Natural killer cell (primary cell): ENCODE measurements around the gene TCERG1L. TPM values are rescaled to one million over a fixed set of nuclear protein-coding genes. Genes with fewer than 3 reads are reported as not detected.

Experiments used
- ATAC-seq, 3 donors: fragments of 150-1000 bp in 2 of 3; fragments of 200-7000 bp in 1 of 3; cut with Tn5 transposase; 1 replicate in 1 of 3; 2 replicates in 2 of 3; pipeline ENCODE4 v1.10.0; 2021; ENCODE audit warnings: mild to moderate bottlenecking in 2 of 3, moderate library complexity in 2 of 3
- DNase-seq, 2 donors: peaks; one replicate each; pipeline versions ENCODE4 v3.0.0 to v3.0.0-alpha.2; 2013 to 2021; ENCODE audit warnings: mixed read lengths in 1 of 2
- H3K27ac ChIP-seq: one replicate; pipeline ENCODE4 v1.5.1; 2013; ENCODE audit warnings: mild to moderate bottlenecking, low read length
- H3K27me3 ChIP-seq: one replicate; pipeline ENCODE4 v1.6.1; 2013; ENCODE audit warnings: low read length; ENCODE audit not compliant: control insufficient read depth, insufficient read depth
- H3K36me3 ChIP-seq: one replicate; pipeline ENCODE4 v1.6.1; 2013; ENCODE audit warnings: low read length; ENCODE audit not compliant: control insufficient read depth, insufficient read depth
- H3K4me1 ChIP-seq: one replicate; pipeline ENCODE4 v1.6.1; 2013; ENCODE audit warnings: low read length; ENCODE audit not compliant: control insufficient read depth, insufficient read depth
- H3K4me3 ChIP-seq: one replicate; pipeline ENCODE4 v1.5.1; 2013; ENCODE audit warnings: low read length
- H3K9me3 ChIP-seq: one replicate; pipeline ENCODE4 v1.6.1; 2013; ENCODE audit warnings: low read length; ENCODE audit not compliant: control insufficient read depth, insufficient read depth
- H3K27ac Mint-ChIP-seq, 2 donors: one replicate each; pipeline ENCODE4 v1.8.0; 2022; ENCODE audit warnings: mild to moderate bottlenecking in 2 of 2, mixed read lengths in 2 of 2, moderate library complexity in 1 of 2
- H3K27me3 Mint-ChIP-seq, 2 donors: one replicate each; pipeline ENCODE4 v1.8.0; 2022; ENCODE audit warnings: low read depth in 2 of 2, mixed read lengths in 2 of 2
- H3K36me3 Mint-ChIP-seq: one replicate; pipeline ENCODE4 v1.8.0; 2022; ENCODE audit warnings: mixed read lengths
- H3K4me1 Mint-ChIP-seq, 2 donors: one replicate each; pipeline ENCODE4 v1.8.0; 2022; ENCODE audit warnings: mixed read lengths in 2 of 2
- H3K4me3 Mint-ChIP-seq: one replicate; pipeline ENCODE4 v1.8.0; 2022; ENCODE audit warnings: mild to moderate bottlenecking, moderate library complexity, mixed read lengths
- H3K9me3 Mint-ChIP-seq, 2 donors: one replicate each; pipeline ENCODE4 v1.8.0; 2022; ENCODE audit warnings: mixed read lengths in 2 of 2
- WGBS: methylation state at CpG from one replicate; pipeline ENCODE4 v1.1.7; 2013; ENCODE audit warnings: missing lambda C conversion rate; ENCODE audit not compliant: insufficient coverage; 5-methylcytosine and 5-hydroxymethylcytosine counted together
- intact Hi-C: fragments of 100-400 bp; cut with micrococcal nuclease; formaldehyde crosslinking; loops from one replicate; pipeline ENCODE4 v1.14.2; 2022
- total RNA-seq, 4 donors: library from RNA; stranded (reverse); fragments of 120-200 nt in 1 of 4; gene quantifications; one replicate each; pipeline versions ENCODE4 v1.2.3 to v1.2.4, GENCODE V29; 2013 to 2022
- TF ChIP-seq, protein P1 (sequence below): fragments of 200-600 bp; IDR thresholded peaks from one replicate; pipeline ENCODE4 v1.8.0; 2022; ENCODE audit warnings: antibody characterized with exemption

The TCERG1L gene
- total RNA-seq, 3 donors from 2014 or later (not counting 1 experiment from before 2014, with no cell fraction given): 0.48 TPM; not detected in 2

DNA sequence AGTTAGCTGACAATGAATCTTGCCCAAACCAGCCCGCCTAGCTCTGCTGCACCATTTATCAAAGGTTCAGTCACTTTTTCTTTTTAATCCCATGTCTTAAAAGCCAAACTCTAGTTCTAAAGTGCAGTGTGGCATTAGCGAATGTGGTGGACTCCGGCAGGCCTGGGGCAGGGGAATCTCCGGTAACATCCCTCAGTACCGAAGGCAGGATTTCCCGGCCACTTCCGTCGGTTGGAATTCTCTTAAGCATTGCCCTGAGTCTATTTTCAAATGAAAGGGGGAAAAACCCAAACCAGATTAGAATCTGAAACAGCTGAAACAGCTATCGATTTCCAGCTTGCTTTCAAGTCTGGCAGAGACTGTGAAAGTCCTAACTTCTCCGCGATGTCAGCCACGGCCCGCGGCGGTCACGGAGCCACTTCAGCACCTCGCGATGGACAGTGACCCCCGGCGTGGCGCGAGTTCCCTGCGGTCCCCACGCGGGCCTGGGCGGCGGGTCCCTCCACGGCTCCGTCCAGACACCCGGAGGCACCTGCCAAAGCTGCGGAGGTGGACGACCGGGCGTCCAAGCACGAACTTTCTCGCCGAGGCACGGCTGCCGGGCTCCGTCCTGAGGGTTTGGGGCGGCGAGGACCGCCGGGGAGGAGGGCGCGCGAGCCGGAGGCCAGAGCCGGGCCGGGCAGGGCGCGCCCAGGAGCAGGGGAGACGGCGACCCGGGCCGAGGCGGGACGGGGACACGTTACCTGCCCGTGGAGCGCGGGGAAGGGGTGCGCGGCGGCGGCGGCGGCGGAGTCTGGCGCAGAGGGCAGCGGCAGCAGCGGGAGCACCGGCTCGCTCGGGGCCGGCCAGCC is 745 bp downstream of the TCERG1L start:
- H3K27me3 ChIP-seq: peaks cover 6% of the 10 kb centered on the region
- no peak overlapping the region for H3K27ac Mint-ChIP-seq
- intact Hi-C loops: no loop called here
- peak overlapping the region; percentile 31 for H3K4me3 Mint-ChIP-seq
- no peak overlapping the region for H3K4me3 ChIP-seq
- no peaks in the 10 kb centered on the region for H3K9me3 ChIP-seq
- ATAC-seq (no peak), DNase-seq (peak in 1 of 2 donors; percentile 8)
- H3K4me1 ChIP-seq: peaks cover 5% of the 10 kb centered on the region
- no peak overlapping the region for H3K27ac ChIP-seq
- 7% methylated on average over 76 of the region's 76 CpGs for WGBS
- no peaks in the 10 kb centered on the region for H3K36me3 ChIP-seq
- H3K36me3 Mint-ChIP-seq: peaks cover 7% of the 10 kb centered on the region
- H3K9me3 Mint-ChIP-seq: no peaks in the 10 kb centered on the region
- H3K27me3 Mint-ChIP-seq: peaks cover 18 to 56% of the 10 kb centered on the region in 2 donors
- TF ChIP-seq, protein P1, sequence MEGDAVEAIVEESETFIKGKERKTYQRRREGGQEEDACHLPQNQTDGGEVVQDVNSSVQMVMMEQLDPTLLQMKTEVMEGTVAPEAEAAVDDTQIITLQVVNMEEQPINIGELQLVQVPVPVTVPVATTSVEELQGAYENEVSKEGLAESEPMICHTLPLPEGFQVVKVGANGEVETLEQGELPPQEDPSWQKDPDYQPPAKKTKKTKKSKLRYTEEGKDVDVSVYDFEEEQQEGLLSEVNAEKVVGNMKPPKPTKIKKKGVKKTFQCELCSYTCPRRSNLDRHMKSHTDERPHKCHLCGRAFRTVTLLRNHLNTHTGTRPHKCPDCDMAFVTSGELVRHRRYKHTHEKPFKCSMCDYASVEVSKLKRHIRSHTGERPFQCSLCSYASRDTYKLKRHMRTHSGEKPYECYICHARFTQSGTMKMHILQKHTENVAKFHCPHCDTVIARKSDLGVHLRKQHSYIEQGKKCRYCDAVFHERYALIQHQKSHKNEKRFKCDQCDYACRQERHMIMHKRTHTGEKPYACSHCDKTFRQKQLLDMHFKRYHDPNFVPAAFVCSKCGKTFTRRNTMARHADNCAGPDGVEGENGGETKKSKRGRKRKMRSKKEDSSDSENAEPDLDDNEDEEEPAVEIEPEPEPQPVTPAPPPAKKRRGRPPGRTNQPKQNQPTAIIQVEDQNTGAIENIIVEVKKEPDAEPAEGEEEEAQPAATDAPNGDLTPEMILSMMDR: no peak
- peaks cover 0 to 4% of the 10 kb centered on the region in 2 donors for H3K4me1 Mint-ChIP-seq

DNA sequence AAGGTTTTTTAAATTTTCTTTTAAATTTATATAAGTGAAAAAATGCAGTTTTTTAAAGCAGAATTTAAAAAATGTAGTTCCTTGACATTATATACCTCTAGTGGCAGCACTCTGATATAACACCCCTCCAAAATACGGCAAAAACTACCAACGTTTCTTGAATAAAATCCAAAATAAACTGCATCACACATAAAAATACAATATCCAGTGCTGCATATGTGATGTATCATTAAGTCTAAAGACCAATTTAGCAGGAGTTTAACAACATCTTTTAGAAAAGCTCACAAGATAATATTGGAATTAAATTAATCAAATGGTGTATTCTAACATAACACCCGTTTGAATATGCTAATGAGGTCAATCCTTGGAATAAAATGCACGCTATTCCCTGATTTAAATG is 1.4 kb downstream of the TCERG1L start:
- no peaks in the 10 kb centered on the region for H3K9me3 Mint-ChIP-seq
- DNase-seq (no peak), ATAC-seq (no peak)
- H3K27me3 ChIP-seq: peaks cover 6% of the 10 kb centered on the region
- H3K4me3 ChIP-seq: no peak overlapping the region
- intact Hi-C loops: no loop called here
- no peak overlapping the region for H3K27ac Mint-ChIP-seq
- TF ChIP-seq, protein P1: no peak
- no peaks in the 10 kb centered on the region for H3K9me3 ChIP-seq
- WGBS: 37% methylated on average over 3 of the region's 4 CpGs
- no peaks in the 10 kb centered on the region for H3K36me3 ChIP-seq
- H3K4me1 Mint-ChIP-seq: peaks cover 0 to 4% of the 10 kb centered on the region in 2 donors
- peak overlapping the region; percentile 31 for H3K4me3 Mint-ChIP-seq
- no peak overlapping the region for H3K27ac ChIP-seq
- H3K27me3 Mint-ChIP-seq: peaks cover 17 to 53% of the 10 kb centered on the region in 2 donors
- H3K4me1 ChIP-seq: peaks cover 5% of the 10 kb centered on the region
- H3K36me3 Mint-ChIP-seq: peaks cover 7% of the 10 kb centered on the region

DNA sequence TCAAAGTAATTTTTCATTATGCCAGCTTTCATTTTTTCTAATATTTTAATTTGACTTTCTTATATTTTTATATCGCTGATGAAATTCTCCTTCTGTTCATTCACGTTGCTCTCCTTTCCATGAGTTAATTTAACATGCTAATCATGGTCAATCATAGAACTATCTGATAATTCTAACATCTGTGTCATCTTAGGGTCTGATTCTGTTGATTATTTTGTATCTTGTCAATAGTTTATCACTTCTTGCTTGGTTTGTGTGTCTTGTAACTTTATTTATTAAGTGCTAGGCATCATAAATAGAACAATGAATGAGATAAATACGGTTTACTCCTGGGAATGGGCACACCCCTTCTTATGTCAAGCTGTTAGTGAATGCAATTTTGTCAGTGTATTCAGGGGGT is 11.0 kb downstream of the TCERG1L start:
- H3K4me1 ChIP-seq: no peaks in the 10 kb centered on the region

More for the DNA sequence above, 11.0 kb downstream of the TCERG1L start:
- intact Hi-C loops: no loop called here
- H3K9me3 Mint-ChIP-seq: peaks cover 11% of the 10 kb centered on the region in 2 donors
- 75% methylated on average over 1 of the region's 3 CpGs for whole genome bisulfite sequencing
- ATAC-seq: no peak
- no peak overlapping the region for H3K4me3 Mint-ChIP-seq
- TF ChIP-seq, protein P1: no peak
- no peaks in the 10 kb centered on the region for H3K4me1 Mint-ChIP-seq
- H3K36me3 Mint-ChIP-seq: peaks cover 16% of the 10 kb centered on the region
- DNase-seq: no peak
- no peak overlapping the region for H3K27ac Mint-ChIP-seq
- Histone ChIP-seq H3K27ac (no peak overlapping the region), H3K36me3 (no peaks in the 10 kb centered on the region), H3K27me3 (no peaks in the 10 kb centered on the region), H3K9me3 (no peaks in the 10 kb centered on the region), H3K4me3 (no peak overlapping the region)
- peaks cover 11 to 22% of the 10 kb centered on the region in 2 donors for H3K27me3 Mint-ChIP-seq
